Glomerular visceral epithelial cell (primary cell): ENCODE data around the gene CST11.

Experiments used
- DNase-seq: peaks from one replicate; pipeline ENCODE4 v3.0.0-alpha.2; 2016; ENCODE audit errors: extremely low spot score

The CST11 gene

DNA sequence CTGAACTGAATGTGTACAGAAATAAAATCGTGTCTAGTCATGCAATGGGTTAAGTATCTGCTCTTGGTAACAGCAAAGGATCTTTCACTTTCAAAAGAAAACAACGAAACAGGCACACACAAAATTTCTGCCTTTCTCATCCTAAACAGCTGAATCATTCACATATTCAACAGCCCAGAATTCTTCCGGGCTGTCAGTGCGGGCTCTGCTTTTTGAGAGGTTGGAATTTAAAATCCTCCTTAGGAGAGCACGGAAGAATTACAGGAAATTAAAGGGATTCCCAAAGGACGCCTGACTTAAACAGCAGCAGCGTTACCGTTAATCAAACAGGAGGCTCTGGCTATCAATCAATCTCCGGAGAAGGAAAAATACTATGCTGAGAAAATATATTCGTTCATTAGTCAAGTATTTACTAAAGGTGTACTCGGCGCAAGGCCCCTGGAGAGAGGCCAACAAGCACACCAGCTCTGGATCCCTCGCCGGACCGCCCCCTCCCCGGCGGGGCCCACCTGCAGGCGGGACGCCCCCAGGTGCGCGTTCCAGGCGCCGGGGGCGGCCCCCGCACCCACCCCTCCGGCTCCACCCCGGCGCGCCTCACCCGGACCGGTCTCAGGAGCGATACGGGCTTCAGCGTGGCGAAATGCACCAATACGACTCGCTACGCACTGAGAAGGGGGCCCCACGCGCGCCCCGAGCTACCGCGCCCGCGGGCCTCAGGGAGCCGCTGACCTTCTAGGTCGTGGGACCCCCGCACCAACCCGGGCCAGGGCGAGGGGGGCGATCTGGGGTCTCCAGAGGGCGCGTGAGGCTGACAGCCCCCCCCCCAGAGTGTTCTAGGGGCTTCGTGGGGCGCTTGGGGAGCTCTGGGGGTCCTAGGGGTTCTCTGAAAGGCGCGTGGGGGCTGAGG, 32.4 kb downstream of the CST11 start:
- peak; percentile 32 for DNase-seq

DNA sequence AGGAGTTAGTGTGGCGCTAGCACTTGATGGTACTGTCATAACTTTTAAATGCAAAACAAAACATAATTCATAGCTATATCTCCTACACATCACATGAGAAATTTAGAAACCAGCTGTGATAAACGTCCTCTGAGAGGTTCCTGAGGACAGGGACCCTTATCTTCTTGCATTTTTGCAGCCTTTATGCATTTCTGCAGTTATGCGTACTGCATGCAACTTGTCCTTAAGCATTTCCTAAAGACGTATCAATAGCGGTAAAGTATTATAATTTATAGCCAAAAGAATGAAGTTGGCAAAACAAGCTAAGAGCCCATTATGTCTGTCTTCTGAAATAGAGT, 33.0 kb downstream of the CST11 start:
- no peak for DNase-seq

DNA sequence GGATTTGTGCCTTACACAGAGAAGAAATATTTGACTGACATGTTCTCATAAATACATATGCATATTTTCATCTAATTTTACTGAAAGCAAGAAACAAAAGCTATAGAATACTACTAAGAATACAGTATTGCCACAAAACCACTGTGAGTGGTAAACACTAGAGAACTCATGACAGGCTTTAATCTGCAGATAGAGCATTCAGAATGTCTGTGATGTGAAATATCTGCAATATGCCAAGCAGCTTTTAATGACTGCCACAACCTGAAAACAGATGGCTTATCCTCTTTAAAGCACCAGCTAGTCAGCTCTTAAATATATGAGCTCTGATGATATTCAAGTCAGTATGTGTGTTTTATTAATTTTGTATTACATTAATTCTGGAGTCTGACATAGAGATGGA, 34.8 kb downstream of the CST11 start:
- no peak for DNase-seq

DNA sequence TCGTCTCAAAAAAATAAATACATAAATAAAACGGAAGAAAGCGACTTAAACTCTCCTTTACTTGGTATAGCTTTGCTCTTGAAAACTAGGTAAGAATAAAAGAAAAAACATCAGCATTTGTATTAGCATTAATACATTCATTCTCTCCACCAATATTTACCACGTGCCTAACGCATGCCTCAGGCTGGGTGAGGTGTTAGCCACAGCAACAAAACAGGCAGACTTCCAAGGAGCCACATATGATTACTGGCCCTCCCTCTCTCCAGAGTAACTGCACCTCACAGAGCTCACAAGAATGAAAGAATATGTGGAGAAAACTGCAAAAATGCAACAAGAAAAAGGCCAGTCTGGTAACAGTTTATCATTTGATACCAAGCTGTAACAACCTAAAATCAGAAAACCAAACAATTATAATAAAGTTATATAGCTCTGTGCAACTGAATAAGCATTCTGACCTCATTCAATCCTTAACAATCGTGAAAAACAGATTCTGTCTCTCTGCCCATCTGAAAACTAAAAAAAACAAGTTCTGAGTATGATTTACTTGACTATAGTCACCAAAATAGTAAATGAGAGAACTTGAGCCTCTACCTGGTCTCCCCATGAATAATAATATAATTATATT, 36.6 kb downstream of the CST11 start:
- DNase-seq, result peak; percentile 14

DNA sequence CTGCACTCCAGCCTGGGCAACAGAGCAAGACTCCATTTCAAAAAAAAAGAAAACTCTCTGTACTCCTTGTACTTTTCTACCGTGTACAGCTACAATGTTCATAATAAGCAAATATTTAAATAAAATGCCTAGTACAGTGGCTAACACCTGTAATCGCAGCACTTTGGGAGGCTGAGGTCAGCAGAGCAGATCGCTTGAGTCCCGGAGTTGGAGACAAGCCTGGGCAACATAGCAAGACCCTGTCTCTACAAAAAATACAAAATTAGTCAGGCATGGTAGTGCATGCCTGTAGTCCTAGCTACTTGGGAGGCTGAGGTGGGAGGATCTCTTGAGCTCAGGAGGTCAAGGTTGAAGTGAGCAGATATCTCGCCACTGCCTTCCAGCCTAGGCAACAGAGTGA, 37.1 kb downstream of the CST11 start:
- no peak for DNase-seq

DNA sequence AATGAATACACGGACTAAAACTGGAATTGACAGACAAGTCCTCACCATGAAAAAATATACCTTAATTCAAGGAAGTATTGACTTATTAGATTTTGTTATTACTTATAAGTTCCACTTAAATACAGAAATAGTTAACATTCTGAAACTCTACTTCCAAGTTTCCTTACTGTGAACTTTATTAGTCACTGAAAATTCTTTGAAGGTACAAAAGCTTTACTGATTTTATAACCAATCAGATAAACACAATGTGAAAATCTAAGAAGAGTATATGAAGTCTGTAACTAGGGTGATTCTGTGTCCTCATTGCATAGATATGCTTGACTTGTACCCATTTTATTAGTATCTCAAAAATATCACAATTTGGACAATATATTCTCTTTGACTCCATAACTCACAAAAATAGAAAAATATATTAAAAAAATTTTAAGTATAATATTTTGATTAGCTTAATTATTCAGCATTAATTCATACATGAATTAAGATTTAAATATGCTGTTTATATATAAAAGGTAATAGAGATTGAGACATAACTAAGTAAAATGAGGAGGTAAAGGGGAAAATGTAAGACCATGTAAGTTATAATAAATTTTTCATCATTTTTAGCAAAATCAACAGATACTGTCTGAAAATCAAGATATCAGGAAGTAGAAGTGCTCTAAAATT, 38.0 kb downstream of the CST11 start:
- DNase-seq, result no peak

DNA sequence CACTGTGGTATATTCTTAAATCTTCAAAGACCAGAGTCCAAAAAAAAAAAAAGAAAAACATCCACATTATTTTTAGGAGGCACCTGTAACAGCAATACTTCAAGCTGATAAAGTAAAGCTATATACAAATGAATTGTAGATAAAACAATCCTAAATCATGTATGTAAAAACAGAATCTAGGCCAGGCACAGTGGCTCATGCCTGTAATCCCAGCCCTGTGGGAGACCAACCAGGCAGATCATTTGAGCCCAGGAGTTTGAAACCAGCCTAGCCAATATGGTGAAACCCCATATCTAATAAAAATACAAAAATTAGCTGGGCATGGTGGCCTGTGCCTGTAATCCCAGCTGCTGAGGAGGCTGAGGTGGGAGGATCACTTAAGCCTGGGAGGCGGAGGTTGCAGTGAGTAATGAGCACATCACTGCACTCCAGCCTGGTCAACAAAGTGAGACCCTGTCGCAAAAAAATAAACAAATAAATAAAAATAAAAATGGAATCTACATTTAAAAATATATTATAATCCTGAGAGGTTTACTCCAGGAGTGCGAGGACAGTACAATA, 38.7 kb downstream of the CST11 start:
- no peak for DNase-seq

DNA sequence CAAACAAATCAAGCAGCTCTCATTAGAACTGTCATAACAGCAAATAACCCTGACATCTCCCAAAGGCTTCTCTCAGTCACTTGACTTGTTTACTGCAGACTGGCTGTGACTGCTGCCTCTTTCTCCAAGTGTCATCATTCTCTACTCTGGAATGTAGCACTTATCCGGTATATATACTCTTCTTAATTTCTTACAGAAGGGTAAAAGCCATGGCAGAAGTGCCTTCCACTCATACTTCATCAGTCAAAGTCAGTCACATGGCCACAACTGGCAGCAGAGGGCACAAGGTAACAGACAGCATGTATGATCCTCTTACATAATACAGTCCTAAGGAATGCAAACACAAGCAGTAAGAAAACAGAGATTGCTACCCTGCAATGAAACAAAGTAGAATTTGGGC, 40.6 kb downstream of the CST11 start:
- peak; percentile 6 for DNase-seq

DNA sequence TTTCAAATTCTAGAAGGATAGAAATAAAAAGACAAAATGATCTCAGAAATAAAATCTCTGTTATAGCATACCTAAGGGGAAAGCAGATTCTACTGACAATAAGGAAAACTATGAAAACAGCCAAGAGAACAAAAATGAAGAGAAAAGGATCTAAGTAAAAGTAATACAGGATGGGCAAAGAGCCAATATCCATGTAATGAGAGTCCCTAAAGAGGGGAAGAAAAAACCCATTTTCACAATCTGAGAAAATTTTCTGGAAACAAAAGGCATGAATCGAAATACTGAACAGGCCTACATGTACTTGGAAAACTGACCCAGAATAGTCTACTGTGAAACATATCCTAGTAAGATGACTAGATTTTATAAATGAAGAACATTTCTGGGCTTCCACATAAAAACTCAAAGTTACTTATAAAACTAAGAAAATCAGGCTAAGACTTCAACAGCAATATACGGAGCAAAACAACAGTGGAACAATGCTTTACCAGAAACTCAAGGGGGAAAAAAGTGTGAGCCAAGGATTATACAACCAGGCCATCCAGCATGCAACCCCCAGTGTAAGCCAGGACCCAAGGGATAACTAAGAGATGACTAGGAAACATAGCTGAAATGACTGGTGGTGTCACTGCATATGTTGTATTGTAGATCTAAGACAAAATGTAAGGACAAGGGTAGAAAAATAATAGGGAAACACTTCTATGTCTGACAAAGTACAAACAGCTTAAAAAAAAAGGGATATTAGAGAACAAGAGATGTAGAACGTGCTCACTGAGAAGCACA, 41.6 kb downstream of the CST11 start:
- DNase-seq, result no peak

DNA sequence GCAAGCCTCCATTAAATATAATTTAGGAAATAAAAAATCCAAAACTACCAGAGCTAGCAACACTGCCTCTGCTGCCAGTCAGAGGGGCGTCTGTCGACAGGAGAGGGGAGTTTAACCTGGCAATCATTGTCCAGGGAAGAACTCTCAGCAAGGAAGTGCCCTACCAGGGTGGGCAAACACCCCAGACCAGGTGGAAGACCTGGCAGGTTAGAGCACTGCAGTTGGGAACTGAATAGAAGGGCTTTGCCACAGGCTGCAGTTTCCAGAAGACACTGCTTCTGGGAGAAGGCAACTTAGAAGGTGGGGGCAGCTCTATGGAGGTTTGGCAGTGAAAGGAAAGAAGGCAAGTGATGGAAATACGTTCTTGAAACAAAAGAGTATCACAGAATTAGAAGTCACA, 42.9 kb downstream of the CST11 start:
- no peak for DNase-seq

DNA sequence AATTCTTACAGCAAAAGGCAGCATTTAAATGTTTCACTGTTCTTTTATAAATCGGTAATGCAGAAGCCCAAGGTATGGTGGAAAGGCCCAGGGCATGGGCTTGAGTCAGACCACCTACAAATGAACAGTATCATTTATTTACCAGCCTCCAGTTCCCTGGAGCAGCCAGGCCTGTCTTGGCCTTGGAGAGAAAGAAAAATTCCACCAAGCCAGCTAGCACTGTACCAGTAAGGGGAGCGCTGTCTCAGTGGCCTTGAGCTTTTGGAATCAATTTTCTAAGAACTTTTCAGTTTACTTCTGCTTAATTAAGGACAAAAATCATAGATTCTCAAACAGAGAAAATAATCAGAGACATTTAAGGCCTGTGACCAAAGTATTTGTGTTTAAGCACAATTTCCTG, 43.7 kb downstream of the CST11 start:
- no peak for DNase-seq

DNA sequence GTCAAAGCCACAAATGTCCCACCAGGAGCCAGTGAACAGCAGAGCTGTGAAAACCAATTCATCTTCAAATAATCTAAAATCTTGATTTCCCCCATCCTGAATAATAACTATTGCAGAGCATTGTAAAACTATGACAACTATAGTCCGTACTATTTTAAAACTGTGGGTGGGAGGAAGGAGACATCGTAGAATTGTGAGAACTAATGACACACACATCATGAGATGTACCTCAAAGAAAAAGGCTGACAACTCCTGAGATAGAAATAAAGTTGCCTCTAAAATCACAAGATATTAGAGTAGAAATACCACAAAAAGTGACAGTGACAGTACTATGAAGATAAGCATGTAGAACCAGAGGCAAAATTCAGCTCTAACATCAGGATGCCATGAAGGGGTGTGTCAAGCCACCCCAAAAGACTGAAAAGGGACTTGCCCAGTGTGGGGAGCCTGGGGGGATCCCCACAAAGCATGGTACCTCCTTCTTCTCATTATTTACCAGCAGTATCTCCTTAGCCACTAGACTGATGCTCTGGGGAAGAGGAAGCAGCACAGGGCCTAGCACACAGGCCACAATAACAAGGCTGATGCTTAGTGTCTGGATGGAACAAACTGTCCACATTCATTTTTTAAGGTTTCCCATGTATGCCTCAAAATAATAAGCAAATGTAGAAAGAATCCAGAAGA, 44.8 kb downstream of the CST11 start:
- no peak for DNase-seq

DNA sequence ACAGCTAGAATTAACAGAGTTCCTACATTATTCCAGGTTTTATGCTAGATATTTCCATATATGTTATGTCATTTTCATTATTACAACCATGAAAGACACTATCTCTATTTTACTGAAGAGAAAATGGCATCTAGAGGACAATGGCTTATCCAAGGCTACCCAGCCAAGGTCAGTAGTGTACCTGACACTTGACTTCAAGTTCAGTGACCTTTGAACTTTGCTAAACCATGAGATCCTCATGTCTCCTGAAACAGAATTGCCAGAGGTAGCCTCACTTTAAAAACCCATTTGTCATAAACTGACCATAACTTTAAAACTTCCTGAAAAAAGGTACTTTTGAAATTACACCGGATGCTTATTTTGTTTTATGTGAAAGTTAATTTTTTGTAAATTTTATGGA, 45.8 kb downstream of the CST11 start:
- DNase-seq, result no peak

DNA sequence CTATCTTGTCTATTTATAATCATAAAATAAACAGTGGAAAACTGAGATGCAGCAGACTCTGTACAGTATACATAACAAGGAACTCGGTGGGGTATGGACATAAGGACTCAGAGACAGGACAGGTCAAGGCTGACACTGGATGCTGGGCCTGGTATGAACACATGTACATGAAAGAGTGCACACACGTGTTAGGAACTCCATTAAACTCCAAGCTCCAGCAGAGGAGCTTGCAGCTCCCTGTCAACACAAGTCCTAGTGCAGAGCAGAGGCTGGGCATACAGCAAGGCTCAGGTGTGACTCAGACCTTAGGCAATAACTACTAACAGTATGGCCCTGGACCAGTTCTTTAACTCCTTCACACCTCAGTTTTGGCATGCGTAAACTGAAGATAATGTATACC, 48.5 kb downstream of the CST11 start:
- no peak for DNase-seq

DNA sequence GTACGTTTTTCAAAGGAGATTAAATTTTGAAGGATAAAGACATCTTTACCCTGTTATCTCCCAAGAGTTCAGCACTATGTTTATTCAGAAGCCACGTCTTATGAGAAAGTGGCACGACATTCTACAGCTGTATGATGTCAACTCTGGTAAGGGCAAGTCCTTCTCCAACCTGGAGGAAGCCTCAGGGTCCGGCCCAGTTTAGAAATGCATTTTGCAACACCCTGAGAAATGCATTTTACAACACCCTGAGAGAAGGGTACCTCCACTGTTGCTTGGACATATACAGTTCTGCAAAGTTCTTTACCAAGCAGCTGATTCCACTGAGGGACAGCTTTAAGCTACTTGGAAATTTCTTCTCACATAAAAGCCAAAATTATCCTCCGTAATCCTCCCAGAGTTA, 48.9 kb downstream of the CST11 start:
- DNase-seq, result no peak

DNA sequence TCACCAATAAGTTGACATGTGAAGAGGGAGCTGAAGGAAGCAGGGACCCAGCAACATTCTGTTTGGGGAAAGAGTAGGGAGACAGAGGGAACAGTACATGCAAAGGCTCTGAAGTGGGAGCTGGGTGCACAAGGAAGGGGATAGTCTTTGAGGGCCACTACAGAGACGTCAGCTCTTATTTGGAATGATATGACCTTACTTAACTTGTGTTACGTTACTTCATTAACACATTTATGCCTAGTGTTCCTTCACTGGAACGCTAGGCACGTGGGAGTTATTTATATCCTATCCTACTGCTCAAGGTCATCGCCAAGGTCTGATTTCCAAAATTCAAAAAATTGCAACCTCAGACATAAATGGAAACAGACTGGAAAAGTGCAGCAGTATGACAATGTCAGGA, 51.6 kb downstream of the CST11 start:
- no peak for DNase-seq
